ENCODE data around the gene PRPF6. TPM values are rescaled to one million over a fixed set of nuclear protein-coding genes. Genes with fewer than 3 reads are reported as not detected.

Gene PRPF6
- total and polyA plus RNA-seq, 2 experiments from 2014 or later, result 47.1 to 54.8 TPM

GRCh38 chr20:64052326-64052722 is 71.4 kb downstream of the PRPF6 start:
- in situ Hi-C loops (cut with MboI), result no loop called here
- Histone ChIP-seq H3K9ac (no peak overlapping the region), H3K4me3 (no peak overlapping the region), H3K79me2 (ENCODE audit: insufficient read depth) (no peaks in the 10 kb centered on the region), H3K4me1 (ENCODE audit: insufficient read depth) (no peaks in the 10 kb centered on the region), H3K9me2 (ENCODE audit: insufficient read depth) (no peaks in the 10 kb centered on the region), H3F3A (ENCODE audit: insufficient read depth) (no peaks in the 10 kb centered on the region), H2AFZ (no peak overlapping the region), H3K27ac (no peak overlapping the region), H3K27me3 (replicated peaks; ENCODE audit: insufficient read depth) (no peaks in the 10 kb centered on the region), H3K36me3 (ENCODE audit: low read depth) (no peaks in the 10 kb centered on the region), H3K4me2 (ENCODE audit: unreplicated experiment) (no peak overlapping the region), H4K20me1 (ENCODE audit: insufficient read depth) (no peaks in the 10 kb centered on the region), H3K9me3 (ENCODE audit: low read depth) (no peaks in the 10 kb centered on the region)
- TF ChIP-seq EZH2phosphoT487 (IDR thresholded peaks at IDR 0.05; ENCODE audit: insufficient read depth, low read depth) (no peak), EZH2 (IDR thresholded peaks at IDR 0.05; ENCODE audit: insufficient read depth, poor library complexity, severe bottlenecking) (no peak)
- DNase-seq, result no peak
- 69 to 83% methylated on average over 9 of the region's 10 CpGs for WGBS, 2 experiments (ENCODE audit: low coverage in 1 of 2, low lambda C conversion rate in 2 of 2, missing lambda C conversion rate in 2 of 2)

GRCh38 chr20:64052987-64053840 is 72.3 kb downstream of the PRPF6 start:
- Histone ChIP-seq H3K79me2 (ENCODE audit: insufficient read depth) (no peaks in the 10 kb centered on the region), H3K9me2 (ENCODE audit: insufficient read depth) (no peaks in the 10 kb centered on the region), H3K27ac (no peak overlapping the region), H3K9ac (no peak overlapping the region), H3K4me1 (ENCODE audit: insufficient read depth) (no peaks in the 10 kb centered on the region), H3K4me2 (ENCODE audit: unreplicated experiment) (no peak overlapping the region), H3K27me3 (replicated peaks; ENCODE audit: insufficient read depth) (no peaks in the 10 kb centered on the region), H3K4me3 (no peak overlapping the region), H3K9me3 (ENCODE audit: low read depth) (no peaks in the 10 kb centered on the region), H4K20me1 (ENCODE audit: insufficient read depth) (no peaks in the 10 kb centered on the region), H3F3A (ENCODE audit: insufficient read depth) (no peaks in the 10 kb centered on the region), H2AFZ (no peak overlapping the region), H3K36me3 (ENCODE audit: low read depth) (no peaks in the 10 kb centered on the region)
- in situ Hi-C loops (cut with MboI), result no loop called here
- DNase-seq, result no peak
- WGBS, 2 experiments (ENCODE audit: low coverage in 1 of 2, low lambda C conversion rate in 2 of 2, missing lambda C conversion rate in 2 of 2), result 81 to 82% methylated on average over 28 to 33 of the region's 33 CpGs
- no peak for TF ChIP-seq EZH2 (IDR thresholded peaks at IDR 0.05; ENCODE audit: insufficient read depth, poor library complexity, severe bottlenecking)

- no peaks in the 10 kb centered on the region for H3K4me1 ChIP-seq (ENCODE audit: insufficient read depth)
- H3K4me2 ChIP-seq (ENCODE audit: unreplicated experiment), result no peak overlapping the region
These were observed 73.1 kb downstream of the PRPF6 start for GRCh38 chr20:64053841-64054661.

GRCh38 chr20:64055396-64055892 is 74.5 kb downstream of the PRPF6 start:
- Histone ChIP-seq H3K9ac (no peak overlapping the region), H2AFZ (no peak overlapping the region), H3K9me2 (ENCODE audit: insufficient read depth) (no peaks in the 10 kb centered on the region), H3K79me2 (ENCODE audit: insufficient read depth) (no peaks in the 10 kb centered on the region), H3K4me2 (ENCODE audit: unreplicated experiment) (no peak overlapping the region), H4K20me1 (ENCODE audit: insufficient read depth) (no peaks in the 10 kb centered on the region), H3K27me3 (replicated peaks; ENCODE audit: insufficient read depth) (no peaks in the 10 kb centered on the region), H3F3A (ENCODE audit: insufficient read depth) (no peaks in the 10 kb centered on the region), H3K4me1 (ENCODE audit: insufficient read depth) (no peaks in the 10 kb centered on the region), H3K36me3 (ENCODE audit: low read depth) (no peaks in the 10 kb centered on the region), H3K9me3 (ENCODE audit: low read depth) (no peaks in the 10 kb centered on the region), H3K4me3 (no peak overlapping the region), H3K27ac (no peak overlapping the region)
- no peak for DNase-seq
- WGBS, 2 experiments (ENCODE audit: low coverage in 1 of 2, low lambda C conversion rate in 2 of 2, missing lambda C conversion rate in 2 of 2), result 81 to 83% methylated on average over 7 to 9 of the region's 9 CpGs
- TF ChIP-seq EZH2phosphoT487 (IDR thresholded peaks at IDR 0.05; ENCODE audit: insufficient read depth, low read depth) (no peak), EZH2 (IDR thresholded peaks at IDR 0.05; ENCODE audit: insufficient read depth, poor library complexity, severe bottlenecking) (no peak)
- in situ Hi-C loops (cut with MboI), result no loop called here

More at GRCh38 chr20:64053841-64054661, 73.1 kb downstream of the PRPF6 start:
- no peaks in the 10 kb centered on the region for H3K9me2 ChIP-seq (ENCODE audit: insufficient read depth)
- WGBS, 2 experiments (ENCODE audit: low coverage in 1 of 2, low lambda C conversion rate in 2 of 2, missing lambda C conversion rate in 2 of 2), result 42 to 44% methylated on average over 16 to 17 of the region's 17 CpGs
- no peak overlapping the region for H3K4me3 ChIP-seq
- no peak overlapping the region for H3K27ac ChIP-seq
- H3K36me3 ChIP-seq (ENCODE audit: low read depth), result no peaks in the 10 kb centered on the region
- TF ChIP-seq EZH2 (IDR thresholded peaks at IDR 0.05; ENCODE audit: insufficient read depth, poor library complexity, severe bottlenecking) (no peak), EZH2phosphoT487 (IDR thresholded peaks at IDR 0.05; ENCODE audit: insufficient read depth, low read depth) (no peak)
- H3K9ac ChIP-seq, result no peak overlapping the region
- no peaks in the 10 kb centered on the region for H3F3A ChIP-seq (ENCODE audit: insufficient read depth)
- H4K20me1 ChIP-seq (ENCODE audit: insufficient read depth), result no peaks in the 10 kb centered on the region
- no peak overlapping the region for H2AFZ ChIP-seq
- no peak for DNase-seq
- no peaks in the 10 kb centered on the region for H3K9me3 ChIP-seq (ENCODE audit: low read depth)
- H3K27me3 ChIP-seq (replicated peaks; ENCODE audit: insufficient read depth), result no peaks in the 10 kb centered on the region
- H3K79me2 ChIP-seq (ENCODE audit: insufficient read depth), result no peaks in the 10 kb centered on the region
- in situ Hi-C loops (cut with MboI), result no loop called here
